ENCODE data around the gene CACUL1.
"Not testable (repeated sequence)": the region's sequence is repeated elsewhere in the genome, so short reads cannot be mapped to it uniquely, and the experiment has no call there.

Gene CACUL1

GRCh38 chr10:118768041-118768919 is 13.5 kb upstream of the CACUL1 start:
- DNase-seq = no peak

DNA sequence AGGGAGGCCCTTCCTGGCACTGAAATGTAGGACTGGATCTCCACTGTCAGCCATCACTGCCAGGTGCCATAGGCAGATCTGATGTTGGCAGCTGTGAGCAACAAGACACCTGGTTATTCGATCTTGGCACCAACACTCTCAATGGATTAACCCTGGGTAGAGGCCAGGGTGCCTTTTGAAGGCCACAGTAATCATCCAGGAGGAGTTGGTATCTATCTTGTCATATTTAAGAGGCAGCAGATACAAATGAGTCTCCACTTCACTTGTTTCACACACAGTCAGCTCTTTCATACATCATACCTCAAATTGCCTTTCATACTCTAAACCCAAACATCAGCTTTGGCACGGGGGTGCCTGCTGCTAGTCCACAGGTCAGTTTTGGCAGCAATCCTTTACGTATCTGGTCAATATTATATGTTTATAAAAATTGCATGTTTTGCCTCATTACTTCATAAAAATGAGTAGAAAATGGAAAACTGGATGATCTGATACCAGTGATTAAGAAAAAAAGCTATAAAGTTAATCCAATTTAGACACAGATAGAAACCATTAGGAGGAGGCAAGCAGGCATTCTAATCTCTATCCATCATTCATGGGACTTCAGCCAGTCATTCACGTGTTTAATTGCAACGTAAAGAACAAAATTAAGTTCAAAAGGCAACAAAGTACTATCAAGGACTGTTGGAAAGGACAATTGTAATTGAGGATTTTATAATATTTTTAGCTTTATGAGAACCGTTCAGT is 12.7 kb upstream of the CACUL1 start:
- DNase-seq = no peak

- DNase-seq = no peak
These were observed 9.4 kb upstream of the CACUL1 start for GRCh38 chr10:118764195-118764594.

DNA sequence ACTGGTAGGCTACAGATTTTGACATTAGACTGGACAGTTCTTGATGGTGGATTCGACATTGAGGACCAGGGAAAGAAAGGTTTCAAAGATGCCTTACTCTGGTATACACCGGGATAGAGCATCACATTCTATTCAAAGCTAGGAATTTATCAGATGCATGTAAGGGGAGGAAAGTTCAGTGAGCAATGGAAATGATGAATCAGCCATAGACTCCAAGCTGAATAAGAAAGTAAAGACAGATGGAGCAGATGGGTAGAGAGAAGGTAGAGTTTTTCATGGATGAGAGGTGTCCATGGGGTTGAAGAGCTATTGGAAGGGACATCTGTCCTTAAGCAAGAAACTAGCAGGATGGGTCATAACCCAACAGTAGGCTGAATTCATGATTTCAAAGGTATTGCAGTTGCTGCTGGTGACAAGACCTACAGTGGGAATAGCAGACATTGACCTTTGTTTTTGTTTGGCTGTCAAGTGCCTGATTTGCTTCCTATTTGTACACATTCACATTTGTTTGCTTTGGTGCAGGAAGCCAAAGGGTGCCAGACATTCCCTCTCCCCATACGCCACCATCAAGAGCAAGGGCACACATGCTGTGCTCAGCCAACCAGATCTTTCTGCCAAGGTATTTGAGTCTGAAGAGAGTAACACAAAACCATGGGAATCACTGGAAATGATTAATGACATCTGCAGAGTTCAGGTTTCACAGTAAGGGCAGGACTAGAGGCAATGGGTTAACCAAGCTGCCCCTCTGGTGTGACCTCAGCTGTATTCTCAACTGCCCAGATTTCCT is 8.6 kb upstream of the CACUL1 start:
- DNase-seq = no peak

GRCh38 chr10:118760265-118760664 is 5.5 kb upstream of the CACUL1 start:
- DNase-seq = no peak

DNA sequence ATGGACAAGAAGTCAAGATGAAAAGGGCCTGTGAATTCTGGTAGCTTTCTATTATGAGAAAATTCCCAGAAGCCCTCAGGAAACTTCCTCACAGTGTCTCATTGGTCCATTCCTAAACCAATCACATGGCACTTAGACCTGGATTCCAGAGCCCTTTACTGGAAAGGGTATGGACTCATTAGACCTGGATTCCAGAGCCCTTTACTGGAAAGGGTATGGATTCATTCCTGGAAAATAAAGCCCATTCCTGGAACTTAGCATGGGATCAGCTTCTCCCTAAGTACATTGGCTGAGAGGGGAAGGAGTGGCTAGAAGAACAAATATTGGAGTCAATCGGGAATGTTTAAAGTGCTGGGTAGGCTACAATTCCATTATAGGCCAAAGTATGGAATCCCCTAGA is 3.7 kb upstream of the CACUL1 start:
- DNase-seq = no peak

- peak in 27 of 51 donors; percentile 11 to 58 (median 30) for DNase-seq
These were observed 578 bp downstream of the CACUL1 start for GRCh38 chr10:118754229-118754555.

GRCh38 chr10:118753331-118754228 is 1.2 kb downstream of the CACUL1 start:
- DNase-seq = no peak

DNA sequence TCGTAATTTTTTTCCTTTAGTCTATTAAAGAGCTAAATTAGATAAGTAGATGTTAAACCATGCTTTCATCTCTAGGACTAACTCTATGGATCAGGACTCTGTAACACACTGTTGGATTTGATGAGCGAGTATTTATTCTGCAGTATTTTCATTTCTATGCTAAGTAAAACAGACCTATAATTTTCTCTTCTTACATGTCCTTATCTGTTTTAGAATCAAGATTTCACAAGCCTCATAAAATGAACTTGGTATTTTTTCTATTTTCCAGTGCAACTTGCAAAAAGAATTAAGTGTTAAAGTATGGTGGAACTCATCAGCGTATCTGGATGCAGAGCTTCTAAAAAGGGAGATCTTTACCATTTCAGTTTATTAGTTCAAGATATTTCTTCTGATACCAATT is 2.4 kb downstream of the CACUL1 start:
- DNase-seq = no peak

- DNase-seq = no peak
These were observed 3.5 kb downstream of the CACUL1 start for GRCh38 chr10:118751265-118751664.

GRCh38 chr10:118748041-118748440 is 6.7 kb downstream of the CACUL1 start:
- no peak for DNase-seq

DNA sequence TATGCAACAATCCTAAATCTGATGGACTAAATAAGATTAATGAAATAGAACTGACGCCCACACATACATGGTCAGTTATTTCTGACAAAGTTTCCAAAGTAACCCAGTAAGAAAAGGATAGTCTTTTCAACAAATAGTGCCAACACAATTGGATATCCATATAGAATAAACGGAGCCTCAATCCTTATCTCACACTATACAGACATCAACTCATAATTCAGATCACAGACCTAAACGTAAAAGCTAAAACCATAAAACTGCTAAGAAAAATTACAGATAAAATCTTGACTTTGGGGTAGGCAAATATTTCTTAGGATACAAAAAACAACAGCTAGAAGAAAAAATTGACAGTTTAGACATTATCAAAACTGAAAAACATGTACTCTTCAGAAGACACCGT is 8.5 kb downstream of the CACUL1 start:
- DNase-seq = no peak

DNA sequence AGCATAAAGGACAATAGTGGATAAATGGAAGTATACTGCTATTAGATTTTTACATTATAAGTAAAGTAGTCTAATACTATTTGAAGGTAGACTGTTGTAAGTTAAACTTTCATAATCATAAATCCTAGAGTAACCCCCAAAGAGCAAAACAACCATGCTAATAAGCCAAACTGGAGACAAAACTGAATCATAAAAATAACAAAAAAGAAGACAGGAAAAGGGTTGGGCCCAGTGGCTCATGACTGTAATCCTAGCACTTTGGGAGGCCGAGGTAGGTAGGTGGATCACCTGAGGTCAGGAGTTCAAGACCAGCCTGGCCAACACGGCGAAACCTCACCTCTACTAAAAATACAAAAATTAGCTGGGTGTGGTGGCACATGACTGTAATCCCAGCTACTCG is 9.7 kb downstream of the CACUL1 start:
- no peak for DNase-seq

DNA sequence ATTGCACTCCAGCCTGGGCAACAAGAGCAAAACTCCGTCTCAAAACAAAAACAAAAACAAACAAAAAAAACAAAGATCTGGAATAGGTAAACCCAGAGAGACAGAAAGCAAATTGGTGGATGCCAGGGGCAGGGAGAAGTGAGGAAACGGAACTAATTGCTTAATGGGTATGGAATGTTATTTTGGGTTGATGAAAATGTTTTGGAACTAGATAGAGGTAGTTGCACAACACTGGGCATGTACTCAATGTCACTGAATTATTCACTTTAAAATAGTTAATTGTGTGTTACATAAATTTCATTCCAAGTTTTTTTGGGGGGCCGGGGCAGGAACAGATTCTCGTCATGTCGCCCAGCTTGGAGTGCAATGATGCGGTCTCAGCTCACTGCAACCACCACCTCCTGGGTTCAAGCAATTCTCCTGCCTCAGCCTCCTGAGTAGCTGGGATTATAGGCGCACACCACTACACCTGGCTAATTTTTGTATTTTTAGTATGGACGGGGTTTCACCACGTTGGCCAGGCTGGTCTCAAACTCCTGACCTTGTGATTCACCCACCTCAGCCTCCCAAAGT is 10.3 kb downstream of the CACUL1 start:
- DNase-seq = not testable (repeated sequence)

- no peak for DNase-seq
These were observed 12.0 kb downstream of the CACUL1 start for GRCh38 chr10:118742782-118743181.

DNA sequence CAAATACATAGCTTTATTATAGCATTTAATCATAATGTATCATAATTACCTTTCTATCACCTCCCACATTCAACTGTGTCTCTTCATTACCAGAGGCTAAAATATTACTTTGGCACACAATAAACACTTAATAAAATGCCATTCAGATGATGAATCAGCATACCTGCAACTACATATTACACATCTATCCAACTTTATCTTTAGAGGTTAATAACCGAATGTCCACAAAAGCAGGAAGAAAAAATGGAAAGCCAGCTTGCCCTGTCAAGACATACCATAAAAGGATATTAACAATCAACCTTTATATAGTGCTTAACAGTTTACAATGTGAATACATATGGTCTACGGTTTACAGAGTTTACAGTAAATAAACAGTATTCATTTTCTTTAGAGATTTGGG is 12.7 kb downstream of the CACUL1 start:
- DNase-seq = no peak

GRCh38 chr10:118738406-118738805 is 16.4 kb downstream of the CACUL1 start:
- no peak for DNase-seq

GRCh38 chr10:118737603-118738302 is 17.0 kb downstream of the CACUL1 start:
- DNase-seq = no peak

DNA sequence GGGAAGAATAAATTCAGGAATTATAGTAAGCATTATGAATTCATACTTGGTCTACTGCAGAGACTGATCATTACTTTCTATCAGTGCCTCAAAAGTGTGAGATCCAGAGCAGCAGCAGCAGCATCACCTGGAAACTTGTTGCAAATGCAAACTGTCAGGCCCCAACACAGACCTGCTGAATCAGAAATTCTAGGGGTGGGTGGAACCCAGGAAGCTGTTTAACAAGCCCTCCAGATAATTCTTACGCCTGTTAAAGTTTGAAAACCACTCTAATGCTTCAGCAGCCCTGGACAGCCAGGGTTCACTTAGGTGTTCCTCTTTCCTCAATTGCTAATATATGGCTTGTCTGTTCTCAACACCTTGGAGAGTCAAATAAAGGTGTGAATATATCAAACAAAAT is 19.5 kb downstream of the CACUL1 start:
- DNase-seq = no peak

DNA sequence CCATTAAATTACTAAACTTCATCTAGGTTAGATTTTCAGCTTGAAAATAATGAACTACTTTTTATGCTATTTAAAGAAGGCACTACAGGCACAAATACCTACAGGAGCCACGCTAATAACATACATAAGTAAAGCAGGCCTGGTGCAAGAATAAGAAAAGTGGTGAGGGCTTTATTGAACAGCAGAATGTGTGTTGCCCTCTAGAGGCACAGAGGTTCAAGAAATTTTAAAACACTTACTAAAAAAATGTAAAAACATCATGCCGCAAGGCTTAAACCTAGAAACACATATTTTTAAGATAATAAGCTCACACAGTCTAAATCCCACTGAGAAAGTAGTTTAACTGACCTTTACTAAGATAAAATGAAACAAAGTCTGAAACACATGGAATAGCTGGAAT is 20.3 kb downstream of the CACUL1 start:
- no peak for DNase-seq
